SW 1271 (cell line): ENCODE results near the gene KBTBD6.
A peak's percentile ranks its signal among the peaks of the same experiment; 100 is the strongest.
"Not testable (repeated sequence)": the region's sequence is repeated elsewhere in the genome, so short reads cannot be mapped to it uniquely, and the experiment has no call there.

Experiments used
- DNase-seq, 2 experiments: peaks; one replicate each; lab custom pipeline; 2025; lab: John Stamatoyannopoulos, UW

The KBTBD6 gene, protein sequence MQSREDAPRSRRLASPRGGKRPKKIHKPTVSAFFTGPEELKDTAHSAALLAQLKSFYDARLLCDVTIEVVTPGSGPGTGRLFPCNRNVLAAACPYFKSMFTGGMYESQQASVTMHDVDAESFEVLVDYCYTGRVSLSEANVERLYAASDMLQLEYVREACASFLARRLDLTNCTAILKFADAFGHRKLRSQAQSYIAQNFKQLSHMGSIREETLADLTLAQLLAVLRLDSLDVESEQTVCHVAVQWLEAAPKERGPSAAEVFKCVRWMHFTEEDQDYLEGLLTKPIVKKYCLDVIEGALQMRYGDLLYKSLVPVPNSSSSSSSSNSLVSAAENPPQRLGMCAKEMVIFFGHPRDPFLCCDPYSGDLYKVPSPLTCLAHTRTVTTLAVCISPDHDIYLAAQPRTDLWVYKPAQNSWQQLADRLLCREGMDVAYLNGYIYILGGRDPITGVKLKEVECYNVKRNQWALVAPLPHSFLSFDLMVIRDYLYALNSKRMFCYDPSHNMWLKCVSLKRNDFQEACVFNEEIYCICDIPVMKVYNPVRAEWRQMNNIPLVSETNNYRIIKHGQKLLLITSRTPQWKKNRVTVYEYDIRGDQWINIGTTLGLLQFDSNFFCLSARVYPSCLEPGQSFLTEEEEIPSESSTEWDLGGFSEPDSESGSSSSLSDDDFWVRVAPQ

GRCh38 chr13:41132512-41133152, at the start of gene KBTBD6:
KBTBD6 (minus strand) TSS chr13:41132802; CDS start chr13:41132511, 291 bp downstream.
- peak; percentile 94 to 98 for DNase-seq

DNA sequence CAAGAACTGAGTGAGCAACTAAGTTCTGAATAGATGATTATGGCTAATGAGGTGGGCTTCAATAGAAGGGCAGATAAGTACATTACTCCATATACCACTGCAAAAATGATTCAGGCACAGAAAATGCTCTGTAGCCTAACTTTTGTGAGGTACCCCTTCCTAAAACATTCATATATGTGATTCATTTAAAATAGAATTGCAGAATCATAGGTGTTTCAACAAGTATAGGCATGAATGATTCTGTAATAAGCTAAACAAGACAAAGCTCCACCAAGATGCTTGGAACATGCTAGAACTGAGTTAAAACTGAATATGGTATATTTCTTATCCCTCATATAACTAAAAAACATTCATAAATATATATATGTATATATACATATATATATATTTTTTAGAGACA, 49.6 kb upstream of the KBTBD6 start:
- DNase-seq, result no peak

DNA sequence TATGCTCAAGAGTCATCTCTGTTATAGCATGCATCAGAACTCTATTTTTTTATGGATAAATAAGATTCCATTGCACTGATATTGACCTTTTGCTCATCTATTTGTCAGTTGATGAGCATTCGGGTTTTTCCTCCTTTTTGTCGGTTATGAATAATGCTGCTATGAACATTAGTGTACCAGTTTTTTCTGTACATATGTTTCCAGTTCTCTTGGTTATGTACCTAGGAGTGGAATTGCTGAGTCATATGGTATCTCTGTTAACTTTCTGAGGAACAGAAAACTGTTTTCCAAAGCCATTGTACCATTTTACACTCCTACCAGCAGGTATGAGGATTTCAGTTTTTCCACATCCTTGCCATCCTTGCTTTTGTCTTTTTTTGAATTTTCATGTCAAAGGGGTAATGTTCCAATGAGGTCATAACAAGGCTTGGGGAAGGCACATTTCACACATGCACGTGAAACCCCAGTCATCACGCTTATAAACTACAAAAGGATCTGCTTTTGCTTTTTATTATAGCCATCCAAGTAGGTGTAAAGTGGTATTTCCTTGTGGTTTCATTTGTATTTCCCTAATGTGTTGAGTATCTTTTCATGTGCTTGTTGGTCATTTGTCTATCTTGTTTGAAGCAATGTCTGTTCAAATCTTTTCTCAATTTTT, 47.1 kb upstream of the KBTBD6 start:
- no peak for DNase-seq

DNA sequence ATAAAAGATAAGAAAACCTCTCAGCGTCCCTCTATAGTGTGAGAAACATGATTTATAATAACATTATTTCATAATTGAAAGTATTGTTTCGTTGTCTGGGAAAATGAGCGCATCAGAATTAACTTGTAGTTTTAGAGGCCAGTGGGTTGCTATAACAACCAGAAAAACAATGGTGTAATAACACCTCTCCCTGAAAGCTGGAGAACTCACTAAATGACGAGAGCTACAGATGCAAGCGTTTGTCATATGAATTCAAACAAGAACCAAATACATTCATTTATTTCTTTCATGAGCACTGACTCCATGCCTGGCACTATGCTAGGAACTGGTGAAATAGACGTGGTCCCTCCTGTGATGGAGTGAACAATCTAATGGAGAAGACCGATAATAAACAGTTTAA, 45.4 kb upstream of the KBTBD6 start:
- no peak for DNase-seq

DNA sequence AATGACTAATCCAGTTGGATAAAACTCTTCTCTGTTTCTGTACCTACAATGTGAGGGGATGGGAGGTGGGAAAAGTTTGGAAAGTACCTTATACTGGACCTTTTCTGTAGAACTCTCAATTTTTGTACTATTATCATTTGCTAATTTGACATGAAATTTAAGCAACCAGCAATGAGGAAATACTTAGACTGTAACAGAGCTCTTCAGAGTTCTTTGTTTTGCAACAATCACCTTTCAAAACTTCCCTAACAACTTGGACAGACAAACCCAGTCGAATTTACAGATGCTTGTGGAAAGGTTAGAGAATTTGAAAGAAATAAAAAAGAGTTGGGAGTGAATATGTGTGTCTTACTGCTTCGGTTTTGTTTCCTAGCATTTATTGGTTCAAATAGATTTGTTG, 45.0 kb upstream of the KBTBD6 start:
- DNase-seq, result no peak

GRCh38 chr13:41175576-41175975, 43.0 kb upstream of the KBTBD6 start:
- DNase-seq, result not testable (repeated sequence)

- no peak for DNase-seq
Measured at GRCh38 chr13:41162151-41162550, 29.5 kb upstream of the KBTBD6 start.

DNA sequence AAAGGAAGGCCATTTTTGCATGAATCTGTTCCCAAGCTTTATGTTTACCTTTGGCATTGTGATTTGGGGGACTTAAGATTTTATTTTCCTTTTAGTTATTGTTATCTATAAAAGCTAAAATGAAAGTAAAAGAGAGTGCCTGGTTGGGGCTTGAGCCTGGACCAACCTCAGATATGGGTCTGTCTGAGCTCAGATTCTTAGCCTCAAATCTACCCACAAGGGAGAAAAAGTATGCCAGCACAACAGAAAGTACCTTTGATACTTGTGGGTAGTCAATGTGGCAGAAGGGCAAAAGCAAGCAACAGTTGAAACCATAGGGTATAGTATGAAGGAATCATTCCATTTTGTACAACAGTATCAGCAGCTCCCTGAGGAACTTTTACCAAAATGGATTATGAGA, 26.6 kb upstream of the KBTBD6 start:
- no peak for DNase-seq

DNA sequence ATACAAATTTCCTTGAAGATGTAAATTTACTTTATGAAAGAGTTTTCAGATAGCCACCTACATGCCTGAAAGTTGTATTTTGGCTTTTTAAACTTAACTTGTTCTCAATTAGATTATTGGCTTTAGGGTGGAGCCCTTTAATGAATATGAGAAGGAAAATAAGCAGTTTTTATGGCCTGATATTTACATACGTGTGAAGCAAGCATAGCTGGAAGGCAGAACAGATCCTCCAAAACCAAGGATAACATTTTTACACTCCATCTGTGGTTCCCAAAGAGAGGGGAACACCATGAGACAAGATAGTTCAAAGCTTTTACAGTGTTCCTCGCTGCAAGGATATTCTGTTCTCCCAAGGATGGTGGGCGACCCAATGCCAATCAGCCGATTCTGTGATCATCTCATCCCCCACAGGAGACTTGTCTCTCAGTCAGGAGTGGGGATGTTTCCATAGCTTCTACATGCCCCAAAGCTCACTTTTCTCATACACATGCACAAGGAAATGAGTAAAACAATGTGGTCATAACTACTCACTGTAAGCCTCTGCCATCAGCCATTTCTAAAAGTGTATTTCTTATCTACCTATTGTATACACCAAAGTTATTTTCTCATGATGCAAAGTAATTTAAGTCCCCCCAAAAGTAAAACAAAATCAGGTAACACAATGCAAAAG, 24.6 kb upstream of the KBTBD6 start:
- DNase-seq, result no peak

GRCh38 chr13:41156620-41157019, 24.0 kb upstream of the KBTBD6 start:
- no peak for DNase-seq

- DNase-seq, result no peak
Measured at GRCh38 chr13:41154042-41154441, 21.4 kb upstream of the KBTBD6 start.

- no peak for DNase-seq
Measured at GRCh38 chr13:41152005-41152404, 19.4 kb upstream of the KBTBD6 start.

GRCh38 chr13:41150058-41150457, 17.5 kb upstream of the KBTBD6 start:
- DNase-seq, result no peak

GRCh38 chr13:41148419-41149283, 16.0 kb upstream of the KBTBD6 start:
- DNase-seq, result no peak

- DNase-seq, result no peak
Measured at GRCh38 chr13:41145136-41145908, 12.7 kb upstream of the KBTBD6 start.

GRCh38 chr13:41144576-41144975, 12.0 kb upstream of the KBTBD6 start:
- no peak for DNase-seq

DNA sequence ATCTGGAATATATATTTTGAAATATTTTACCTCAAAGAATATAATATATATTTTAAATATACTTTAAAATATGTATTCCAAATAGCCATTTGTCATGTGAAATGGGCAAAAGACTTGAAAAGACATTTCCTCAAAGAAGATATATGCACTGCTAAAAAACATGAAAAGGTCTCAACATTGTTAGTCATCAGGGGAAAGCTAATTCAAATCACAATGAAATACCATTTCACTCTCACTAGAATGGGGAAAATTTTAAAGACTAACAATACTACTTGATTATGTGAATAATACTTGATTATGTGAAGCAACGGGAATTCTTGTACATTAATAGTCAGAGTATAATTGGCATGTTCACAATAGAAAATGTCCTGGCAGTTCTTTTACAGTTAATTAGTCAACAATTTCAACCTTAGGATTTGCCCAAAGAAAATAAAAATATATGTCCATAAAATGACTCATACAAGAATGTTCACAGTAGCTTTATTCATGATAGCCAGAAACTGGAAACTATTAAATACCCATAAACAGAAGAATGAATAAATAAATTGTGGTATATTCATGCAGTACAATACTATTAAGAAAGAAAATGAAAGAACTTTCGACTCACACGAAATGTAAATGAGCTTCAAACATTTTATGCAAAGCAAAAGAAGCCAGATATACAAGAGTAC, 6.8 kb upstream of the KBTBD6 start:
- no peak for DNase-seq

GRCh38 chr13:41137951-41138350, 5.3 kb upstream of the KBTBD6 start:
- no peak for DNase-seq

GRCh38 chr13:41137241-41137640, 4.6 kb upstream of the KBTBD6 start:
- no peak for DNase-seq
